GM12878 (cell line): ENCODE data around the gene CCDC12. TPM values are rescaled to one million over a fixed set of nuclear protein-coding genes. Genes with fewer than 3 reads are reported as not detected.

Experiments used
- ATAC-seq: fragments of 200-7000 bp; cut with Tn5 transposase; 3 replicates; pipeline ENCODE4 v1.9.1; 2020; ENCODE audit warnings: mild to moderate bottlenecking, moderate library complexity
- BruUV-seq: library from RNA; stranded (reverse); fragments of 400-500 nt; replicated peaks from 2 replicates; lab custom pipeline; 2021; lab: Mats Ljungman, UMichigan
- CTCF ChIA-PET: fragments of 300-600 bp; sonication (Branson Sonifier 250); formaldehyde crosslinking; extraction: SDS; loops from one replicate; lab custom pipeline; 2021; ENCODE audit warnings: inconsistent platforms; lab: Yijun Ruan, JAX
- POLR2A ChIA-PET: fragments of 350-600 bp; formaldehyde crosslinking; extraction: SDS; loops from one replicate; lab custom pipeline; 2021; ENCODE audit warnings: inconsistent platforms; lab: Charles Lee
- RAD21 ChIA-PET: fragments of 300-600 bp; sonication (Branson Sonifier 250); formaldehyde crosslinking; loops from one replicate; lab custom pipeline; 2023; ENCODE audit warnings: antibody characterized with exemption; ENCODE audit not compliant: unreplicated experiment; lab: Charles Lee
- SMC1A ChIA-PET: fragments of 300-600 bp; sonication (Branson Sonifier 250); formaldehyde crosslinking; loops from one replicate; lab custom pipeline; 2023; ENCODE audit not compliant: unreplicated experiment, uncharacterized antibody; lab: Charles Lee
- DNase-seq: peaks from one replicate; pipeline ENCODE4 v3.0.0-alpha.2; 2011; ENCODE audit warnings: low read depth, low spot score
- FAIRE-seq: peaks from 3 replicates; lab custom pipeline; 2011; peaks lifted over from hg19 to GRCh38; lab: Jason Lieb, UNC
- H2AFZ ChIP-seq: 2 replicates; pipeline ENCODE4 v1.6.0; 2011; ENCODE audit warnings: low read depth, low read length, control low read depth; ENCODE audit not compliant: control insufficient read depth
- H3K27ac ChIP-seq: 2 replicates; pipeline ENCODE4 v1.5.1; 2011; ENCODE audit warnings: control low read depth; ENCODE audit not compliant: control insufficient read depth, insufficient read depth
- H3K27me3 ChIP-seq, 2 experiments: replicated peaks in 1 of 2; 2 replicates each; pipeline versions ENCODE4 v1.6.0 to v1.6.1; 2011; ENCODE audit warnings: low read length in 1 of 2; ENCODE audit not compliant: control insufficient read depth in 2 of 2, insufficient read depth in 2 of 2
- H3K36me3 ChIP-seq, 2 experiments: 2 replicates each; pipeline ENCODE4 v1.5.1; 2011; ENCODE audit warnings: low read length in 1 of 2; ENCODE audit not compliant: control insufficient read depth in 2 of 2, insufficient read depth in 2 of 2
- H3K4me1 ChIP-seq: 2 replicates; pipeline ENCODE4 v1.6.1; 2011; ENCODE audit warnings: mild to moderate bottlenecking, low read length, moderate library complexity, mixed read lengths; ENCODE audit not compliant: control insufficient read depth, insufficient read depth
- H3K4me2 ChIP-seq: 2 replicates; pipeline ENCODE4 v1.6.0; 2011; ENCODE audit warnings: control low read depth; ENCODE audit not compliant: control insufficient read depth, insufficient read depth
- H3K4me3 ChIP-seq: fragments of 200-600 bp; sonication (generic); 2 replicates; pipeline ENCODE4 v1.5.1; 2016
- H3K79me2 ChIP-seq: 2 replicates; pipeline ENCODE4 v1.6.0; 2011; ENCODE audit warnings: low read length; ENCODE audit not compliant: control insufficient read depth, insufficient read depth
- H3K9ac ChIP-seq: 2 replicates; pipeline ENCODE4 v1.8.0; 2011; ENCODE audit warnings: low read length, control low read depth, mixed read lengths; ENCODE audit not compliant: control insufficient read depth, insufficient read depth
- H3K9me3 ChIP-seq: replicated peaks from 3 replicates; pipeline ENCODE4 v1.5.1; 2011; ENCODE audit warnings: mild to moderate bottlenecking, low read length; ENCODE audit not compliant: control insufficient read depth, insufficient read depth
- H4K20me1 ChIP-seq: 2 replicates; pipeline ENCODE4 v1.6.0; 2011; ENCODE audit not compliant: control insufficient read depth, insufficient read depth
- BCL3 ChIP-seq: IDR thresholded peaks from 2 replicates; pipeline ENCODE4 v1.6.1; 2011; ENCODE audit warnings: borderline replicate concordance, low read depth, mild to moderate bottlenecking, moderate library complexity, low read length; ENCODE audit not compliant: insufficient read depth, poor library complexity, severe bottlenecking
- BRCA1 ChIP-seq: IDR thresholded peaks from 2 replicates; pipeline ENCODE4 v1.6.1; 2011; ENCODE audit warnings: low read depth, low read length, improper control_type of control experiment
- CBX3 ChIP-seq: fragments of 200-600 bp; sonication (generic); IDR thresholded peaks from 2 replicates; pipeline ENCODE4 v1.6.1; 2016; ENCODE audit warnings: low read depth, borderline replicate concordance
- EGR1 ChIP-seq, 2 experiments: IDR thresholded peaks; 1 replicate in 1 of 2; 2 replicates in 1 of 2; pipeline ENCODE4 v1.6.1; 2011 to 2012; ENCODE audit warnings: low read depth in 2 of 2, low read length in 2 of 2, borderline replicate concordance in 1 of 2, mild to moderate bottlenecking in 1 of 2, moderate library complexity in 1 of 2
- ESRRA ChIP-seq: IDR thresholded peaks from 2 replicates; pipeline ENCODE4 v1.6.1; 2012; ENCODE audit warnings: mild to moderate bottlenecking, low read length, improper control_type of control experiment
- EZH2 ChIP-seq: IDR thresholded peaks from 2 replicates; pipeline ENCODE4 v1.6.1; 2012; ENCODE audit warnings: low read depth, mild to moderate bottlenecking, control low read depth, inconsistent platforms, low read length, borderline replicate concordance; ENCODE audit not compliant: control insufficient read depth
- GABPA ChIP-seq: IDR thresholded peaks from 2 replicates; pipeline ENCODE4 v1.6.1; 2014; ENCODE audit warnings: antibody characterized with exemption, low read depth, mild to moderate bottlenecking, inconsistent platforms
- REST ChIP-seq: IDR thresholded peaks from 2 replicates; pipeline ENCODE4 v1.6.1; 2012; ENCODE audit warnings: mild to moderate bottlenecking, low read depth, low read length
- YBX1 ChIP-seq: fragments of 450-650 bp; IDR thresholded peaks from 2 replicates; pipeline ENCODE4 v1.6.1; 2016; ENCODE audit warnings: antibody characterized with exemption
- WGBS: methylation state at CpG from one replicate; pipeline ENCODE4 v1.1.6; 2016; ENCODE audit warnings: low lambda C conversion rate; ENCODE audit not compliant: insufficient replicate concordance, insufficient coverage; ENCODE audit errors: missing lambda C conversion rate; 5-methylcytosine and 5-hydroxymethylcytosine counted together
- in situ Hi-C: fragments of 300-500 bp; cut with MboI; formaldehyde crosslinking; loops from 9 replicates; pipeline ENCODE4 v1.14.3; 2018; ENCODE audit warnings: mixed read lengths
- intact Hi-C: fragments of 100-400 bp; cut with micrococcal nuclease; formaldehyde crosslinking; loops from one replicate; pipeline ENCODE4 v1.14.2; 2022; ENCODE audit not compliant: unreplicated experiment
- polyA plus RNA-seq, 11 experiments: library from polyadenylated mRNA; depleted of rRNA in 4 of 11; unstranded in 6 of 11; stranded (reverse) in 5 of 11; fragments of >200 nt; fragmentation: Nextera tagmentation in 4 of 11; fragmentation: Illumina TruSeq in 1 of 11; extraction: Ambion mirVana in 4 of 11; extraction: Trizol in 1 of 11; gene quantifications; 1 replicate in 1 of 11; 2 replicates in 10 of 11; pipeline versions ENCODE4 v1.2.1 to v1.2.3, GENCODE V29; 2011 to 2016; ENCODE audit warnings: inconsistent platforms in 2 of 11, missing spikeins in 2 of 11, low read depth in 1 of 11
- total RNA-seq, 4 experiments: library from RNA; depleted of rRNA in 3 of 4; stranded (reverse); fragments of >200 nt in 3 of 4; fragmentation: Illumina TruSeq in 1 of 4; extraction: Trizol in 1 of 4; gene quantifications; 2 replicates each; pipeline versions ENCODE4 v1.2.1 to v1.2.3, GENCODE V29; 2013 to 2021

Gene CCDC12
- total and polyA plus RNA-seq, 10 of the 15 experiments (the other 5 are each of a cell fraction or from before 2014, with no cell fraction given): 9.2 to 91.4 (median 61.3) TPM

- ATAC-seq (no peak), DNase-seq (no peak), FAIRE-seq (no peak)
- peaks cover 4 to 7% of the 10 kb centered on the region in 2 experiments for H3K36me3 ChIP-seq
- 100% methylated on average over 1 of the region's 1 CpG for WGBS
- no peaks in the 10 kb centered on the region for H3K27me3 ChIP-seq
- H3K4me2 ChIP-seq: no peak overlapping the region
- CTCF ChIA-PET: interaction anchor here (0.7 to 4.3 kb wide), 3 partner anchors 9 to 348 kb away, joined by 3 to 27 read pairs (median 6); partner anchors contain the start of gene SETD2
- in situ Hi-C loops (no loop called here), intact Hi-C loops (no loop called here)
- POLR2A ChIA-PET: no interaction called here
- H3K4me3 ChIP-seq: no peak overlapping the region
- SMC1A ChIA-PET: interaction anchor here (0.6 to 8.8 kb wide), 3 partner anchors 9 to 123 kb away, joined by 3 to 83 read pairs (median 3); no protein-coding TSS in a partner anchor
- no TSS peak for BruUV-seq
- TF ChIP-seq CBX3 (no peak), ESRRA (no peak), REST (no peak), EZH2 (no peak), YBX1 (no peak), BRCA1 (no peak), EGR1 (IDR thresholded peaks at IDR 0.05; ENCODE audit: borderline replicate concordance in 1 of 2, low read depth in 2 of 2, low read length in 2 of 2) (no peak), GABPA (no peak), BCL3 (no peak)
- no peaks in the 10 kb centered on the region; the same call in 1 of the 2 replicates for H3K79me2 ChIP-seq
- H4K20me1 ChIP-seq: no peaks in the 10 kb centered on the region; the same call in 1 of the 2 replicates
- peaks cover 12% of the 10 kb centered on the region for H3K4me1 ChIP-seq
- no peak overlapping the region for H3K27ac ChIP-seq
- no peak overlapping the region for H2AFZ ChIP-seq
- RAD21 ChIA-PET: no interaction called here
- no peaks in the 10 kb centered on the region for H3K9me3 ChIP-seq
- no peak overlapping the region for H3K9ac ChIP-seq
Measured at GRCh38 chr3:47022641-47023071, 46.1 kb upstream of the CCDC12 start.
